ENCODE measurements around the gene TM4SF20.

TM4SF20 gene

DNA sequence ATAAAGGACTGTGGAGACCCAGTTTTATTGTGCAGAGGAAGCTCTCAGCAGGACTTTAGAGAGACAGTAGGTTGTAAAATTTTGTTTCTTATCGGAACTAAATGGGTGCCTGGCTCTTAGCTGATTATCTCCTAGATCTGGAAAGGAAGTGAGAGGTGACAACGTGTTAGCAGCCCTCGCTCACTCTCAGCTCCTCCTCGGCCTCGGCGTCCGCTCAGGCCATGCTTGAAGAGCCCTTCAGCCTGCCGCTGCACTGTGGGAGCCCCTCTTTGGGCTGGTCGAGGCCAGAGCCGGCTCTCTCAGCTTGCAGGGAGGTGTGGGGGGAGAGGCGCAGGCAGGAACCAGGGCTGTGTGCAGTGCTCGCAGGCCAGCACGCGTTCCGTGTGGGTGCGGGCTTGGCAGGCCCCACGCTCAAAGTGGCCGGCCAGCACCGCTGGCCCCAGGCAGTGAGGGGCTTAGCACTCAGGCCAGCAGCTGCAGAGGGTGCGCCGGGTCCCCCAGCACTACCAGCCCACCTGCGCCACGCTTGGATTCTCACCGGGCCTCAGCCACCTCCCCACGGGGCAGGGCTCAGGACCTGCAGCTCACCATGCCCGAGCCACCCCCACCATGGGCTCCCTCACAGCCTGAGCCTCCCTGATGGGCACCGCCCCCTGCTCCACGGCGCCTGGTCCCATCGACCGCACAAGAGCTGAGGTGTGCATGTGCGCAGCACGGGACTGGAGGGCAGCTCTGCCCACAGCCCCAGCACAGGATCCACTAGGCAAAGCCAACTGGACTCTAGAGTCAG, 58.6 kb downstream of the TM4SF20 start:
- no peak for DNase-seq (ENCODE audit: low read depth in 1 of 2, low spot score in 1 of 2)
- TF ChIP-seq JUND (IDR thresholded peaks at IDR 0.05; ENCODE audit: low read depth) = no peak
- in situ Hi-C loops (cut with HindIII; ENCODE audit: low pct_unique_long_range_greater_than_20kb, low sequenced_read_pairs) = no loop called here

DNA sequence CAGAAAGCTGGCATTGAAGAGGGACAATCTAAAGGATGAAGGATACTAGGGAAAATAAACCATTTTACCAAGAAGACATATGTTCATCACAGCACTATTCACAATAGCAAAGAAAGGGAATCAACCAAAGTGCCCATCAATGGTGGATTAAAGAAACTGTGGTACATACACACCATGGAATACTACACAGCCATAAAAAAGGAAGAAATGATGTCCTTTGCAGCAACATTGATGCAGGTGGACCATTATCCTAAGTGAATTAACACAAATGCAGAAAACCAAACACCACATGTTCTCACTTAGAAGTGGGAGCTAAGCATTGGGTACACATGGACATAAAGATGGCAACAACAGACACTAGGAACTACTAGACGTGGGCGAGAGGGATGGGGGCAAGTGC, 61.3 kb downstream of the TM4SF20 start:
- DNase-seq (ENCODE audit: low read depth in 1 of 2, low spot score in 1 of 2) = no peak
- TF ChIP-seq JUND (IDR thresholded peaks at IDR 0.05; ENCODE audit: low read depth) = no peak
- in situ Hi-C loops (cut with HindIII; ENCODE audit: low pct_unique_long_range_greater_than_20kb, low sequenced_read_pairs) = no loop called here

DNA sequence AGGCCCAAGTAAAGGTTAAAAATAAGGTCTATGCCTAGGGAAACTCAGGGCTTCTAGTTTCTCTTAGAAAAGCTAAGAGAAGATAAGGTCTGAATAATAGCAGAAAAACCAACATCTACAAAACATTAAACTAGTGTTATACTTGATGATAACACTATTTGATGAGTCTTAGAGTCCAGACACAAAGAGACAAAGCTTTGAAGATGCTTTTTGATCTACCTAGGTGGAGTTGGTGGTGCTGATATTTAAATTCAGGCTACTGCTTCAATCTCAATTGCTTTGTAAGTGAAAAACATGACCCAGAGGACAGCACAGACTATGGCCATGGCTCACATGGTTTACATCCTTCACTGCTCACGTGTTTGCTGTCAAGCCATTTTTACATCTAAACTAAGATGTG, 65.8 kb downstream of the TM4SF20 start:
- in situ Hi-C loops (cut with HindIII; ENCODE audit: low pct_unique_long_range_greater_than_20kb, low sequenced_read_pairs) = no loop called here
- no peak for DNase-seq (ENCODE audit: low read depth in 1 of 2, low spot score in 1 of 2)
- no peak for TF ChIP-seq JUND (IDR thresholded peaks at IDR 0.05; ENCODE audit: low read depth)

DNA sequence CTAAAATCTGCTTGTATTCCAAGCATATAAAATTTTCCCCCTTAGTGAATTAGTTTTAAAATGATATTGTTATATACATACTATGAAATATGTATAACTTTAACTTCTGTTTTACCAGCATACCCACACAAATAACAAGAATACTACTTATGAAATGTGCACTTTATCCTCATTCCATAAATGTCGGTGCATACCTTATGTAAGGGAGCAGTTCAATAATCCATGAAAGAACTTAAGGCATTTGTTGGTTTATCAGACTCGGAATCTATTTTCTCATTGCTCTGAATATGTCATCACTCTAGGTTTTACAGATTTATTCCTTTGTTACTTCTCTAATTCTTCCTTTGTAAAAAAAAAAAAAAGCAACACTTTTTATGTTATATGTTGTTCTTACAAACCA, 66.5 kb downstream of the TM4SF20 start:
- no peak for TF ChIP-seq JUND (IDR thresholded peaks at IDR 0.05; ENCODE audit: low read depth)
- in situ Hi-C loops (cut with HindIII; ENCODE audit: low pct_unique_long_range_greater_than_20kb, low sequenced_read_pairs) = no loop called here
- DNase-seq (ENCODE audit: low read depth in 1 of 2, low spot score in 1 of 2) = no peak

Measured in T47D (cell line).